ENCODE data around the gene GLA.

Gene GLA

GRCh38 chrX:101377547-101377946 is 30.2 kb downstream of the GLA start:
- no peak overlapping the region for H3K4me3 ChIP-seq (ENCODE audit: low read length)
- DNase-seq (ENCODE audit: low read depth), result no peak
- no peak for TF ChIP-seq CTCF (conservative IDR thresholded peaks at IDR 0.05; ENCODE audit: low read depth, low read length)

DNA sequence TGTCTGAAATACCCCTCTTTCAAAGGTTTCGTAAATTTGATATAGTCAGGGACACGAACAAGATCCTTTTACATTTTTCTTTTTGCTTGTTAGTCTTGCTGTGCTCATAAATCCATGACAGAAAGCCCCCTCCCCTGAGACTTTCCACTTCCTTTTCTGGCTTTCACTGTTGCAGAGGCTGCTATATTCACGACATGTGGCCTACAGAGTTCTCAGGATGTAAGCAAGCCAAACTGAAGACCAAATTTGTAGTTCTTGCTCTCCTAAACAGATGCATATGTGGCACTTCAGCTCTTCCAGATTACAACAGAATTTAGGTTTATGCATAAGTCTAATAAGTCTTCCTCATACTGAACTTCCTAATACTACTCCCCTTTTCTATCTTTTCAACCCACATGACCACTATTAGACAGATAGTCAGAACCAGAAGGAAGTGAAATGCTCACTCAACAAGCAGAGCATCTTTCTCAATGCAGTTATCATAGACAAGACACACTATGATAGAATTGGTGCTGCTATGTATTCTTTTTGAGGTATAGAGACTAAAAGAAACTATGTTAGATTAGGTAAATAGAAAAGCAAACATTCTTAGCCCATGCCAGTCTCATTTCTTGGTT is 36.7 kb downstream of the GLA start:
- no peak overlapping the region for H3K4me3 ChIP-seq (ENCODE audit: low read length)
- DNase-seq (ENCODE audit: low read depth), result no peak
- no peak for TF ChIP-seq CTCF (conservative IDR thresholded peaks at IDR 0.05; ENCODE audit: low read depth, low read length)

GRCh38 chrX:101369687-101370086 is 38.0 kb downstream of the GLA start:
- H3K4me3 ChIP-seq (ENCODE audit: low read length), result no peak overlapping the region
- no peak for DNase-seq (ENCODE audit: low read depth)
- TF ChIP-seq CTCF (conservative IDR thresholded peaks at IDR 0.05; ENCODE audit: low read depth, low read length), result no peak

GRCh38 chrX:101368800-101369199 is 38.9 kb downstream of the GLA start:
- no peak for DNase-seq (ENCODE audit: low read depth)
- H3K4me3 ChIP-seq (ENCODE audit: low read length), result no peak overlapping the region
- TF ChIP-seq CTCF (conservative IDR thresholded peaks at IDR 0.05; ENCODE audit: low read depth, low read length), result no peak

GRCh38 chrX:101365301-101365795 is 42.4 kb downstream of the GLA start:
- no peak for DNase-seq (ENCODE audit: low read depth)
- no peak for TF ChIP-seq CTCF (conservative IDR thresholded peaks at IDR 0.05; ENCODE audit: low read depth, low read length)
- H3K4me3 ChIP-seq (ENCODE audit: low read length), result no peak overlapping the region

DNA sequence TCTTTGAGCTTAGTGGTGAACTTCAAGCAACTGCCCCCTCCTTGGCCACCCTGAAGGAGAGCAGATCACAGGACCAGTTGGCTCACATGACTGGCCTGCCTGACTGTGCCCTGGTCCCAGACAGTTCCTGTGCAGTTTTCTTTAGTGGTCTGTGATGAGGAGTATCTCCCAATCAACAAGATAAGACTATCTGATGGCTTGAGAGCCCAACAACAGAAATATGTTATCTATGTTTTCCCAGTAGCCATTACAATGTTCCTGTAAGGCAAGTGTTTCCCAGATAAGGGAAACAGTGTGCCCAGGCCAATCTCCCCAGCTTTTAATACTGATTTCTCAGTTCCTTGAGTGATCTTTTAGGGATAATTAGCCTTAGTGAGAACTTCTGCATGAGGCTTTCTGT is 45.0 kb downstream of the GLA start:
- no peak overlapping the region for H3K4me3 ChIP-seq (ENCODE audit: low read length)
- DNase-seq (ENCODE audit: low read depth), result no peak
- no peak for TF ChIP-seq CTCF (conservative IDR thresholded peaks at IDR 0.05; ENCODE audit: low read depth, low read length)

DNA sequence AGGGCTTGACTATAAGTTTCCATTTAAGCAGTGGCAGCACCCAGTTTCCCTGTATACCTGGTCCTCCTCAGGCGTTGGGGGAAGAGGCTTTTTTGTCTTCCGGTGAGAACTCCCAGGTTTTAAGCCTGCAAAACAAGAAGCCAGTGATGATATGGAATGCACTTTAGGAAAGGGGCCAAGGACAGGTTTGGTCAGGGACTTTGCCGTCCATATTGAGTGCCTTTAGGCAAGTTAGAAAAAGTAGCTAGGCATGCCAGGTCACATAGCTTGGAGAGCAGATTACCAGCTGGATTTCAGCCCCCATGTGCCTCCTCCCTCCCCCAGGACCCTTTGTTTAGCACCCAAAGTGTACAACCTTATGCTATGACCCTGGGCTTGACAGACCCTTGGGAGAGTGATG is 45.6 kb downstream of the GLA start:
- no peak overlapping the region for H3K4me3 ChIP-seq (ENCODE audit: low read length)
- no peak for TF ChIP-seq CTCF (conservative IDR thresholded peaks at IDR 0.05; ENCODE audit: low read depth, low read length)
- DNase-seq (ENCODE audit: low read depth), result no peak

Data from retinal pigment epithelial cell (primary cell).